ENCODE measurements around the gene MMP17.
"Not testable (repeated sequence)": the region's sequence is repeated elsewhere in the genome, so short reads cannot be mapped to it uniquely, and the experiment has no call there.

- TF ChIP-seq, protein P1, sequence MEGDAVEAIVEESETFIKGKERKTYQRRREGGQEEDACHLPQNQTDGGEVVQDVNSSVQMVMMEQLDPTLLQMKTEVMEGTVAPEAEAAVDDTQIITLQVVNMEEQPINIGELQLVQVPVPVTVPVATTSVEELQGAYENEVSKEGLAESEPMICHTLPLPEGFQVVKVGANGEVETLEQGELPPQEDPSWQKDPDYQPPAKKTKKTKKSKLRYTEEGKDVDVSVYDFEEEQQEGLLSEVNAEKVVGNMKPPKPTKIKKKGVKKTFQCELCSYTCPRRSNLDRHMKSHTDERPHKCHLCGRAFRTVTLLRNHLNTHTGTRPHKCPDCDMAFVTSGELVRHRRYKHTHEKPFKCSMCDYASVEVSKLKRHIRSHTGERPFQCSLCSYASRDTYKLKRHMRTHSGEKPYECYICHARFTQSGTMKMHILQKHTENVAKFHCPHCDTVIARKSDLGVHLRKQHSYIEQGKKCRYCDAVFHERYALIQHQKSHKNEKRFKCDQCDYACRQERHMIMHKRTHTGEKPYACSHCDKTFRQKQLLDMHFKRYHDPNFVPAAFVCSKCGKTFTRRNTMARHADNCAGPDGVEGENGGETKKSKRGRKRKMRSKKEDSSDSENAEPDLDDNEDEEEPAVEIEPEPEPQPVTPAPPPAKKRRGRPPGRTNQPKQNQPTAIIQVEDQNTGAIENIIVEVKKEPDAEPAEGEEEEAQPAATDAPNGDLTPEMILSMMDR (conservative IDR thresholded peaks at IDR 0.05; ENCODE audit: low read depth, low read length) = not testable (repeated sequence)
- not testable (repeated sequence) for TF ChIP-seq EZH2phosphoT487 (IDR thresholded peaks at IDR 0.05; ENCODE audit: borderline replicate concordance, low read length)
Measured at GRCh38 chr12:131874972-131875371, 46.8 kb downstream of the MMP17 start.
